ENCODE data around the gene H6PD.

Gene H6PD

DNA sequence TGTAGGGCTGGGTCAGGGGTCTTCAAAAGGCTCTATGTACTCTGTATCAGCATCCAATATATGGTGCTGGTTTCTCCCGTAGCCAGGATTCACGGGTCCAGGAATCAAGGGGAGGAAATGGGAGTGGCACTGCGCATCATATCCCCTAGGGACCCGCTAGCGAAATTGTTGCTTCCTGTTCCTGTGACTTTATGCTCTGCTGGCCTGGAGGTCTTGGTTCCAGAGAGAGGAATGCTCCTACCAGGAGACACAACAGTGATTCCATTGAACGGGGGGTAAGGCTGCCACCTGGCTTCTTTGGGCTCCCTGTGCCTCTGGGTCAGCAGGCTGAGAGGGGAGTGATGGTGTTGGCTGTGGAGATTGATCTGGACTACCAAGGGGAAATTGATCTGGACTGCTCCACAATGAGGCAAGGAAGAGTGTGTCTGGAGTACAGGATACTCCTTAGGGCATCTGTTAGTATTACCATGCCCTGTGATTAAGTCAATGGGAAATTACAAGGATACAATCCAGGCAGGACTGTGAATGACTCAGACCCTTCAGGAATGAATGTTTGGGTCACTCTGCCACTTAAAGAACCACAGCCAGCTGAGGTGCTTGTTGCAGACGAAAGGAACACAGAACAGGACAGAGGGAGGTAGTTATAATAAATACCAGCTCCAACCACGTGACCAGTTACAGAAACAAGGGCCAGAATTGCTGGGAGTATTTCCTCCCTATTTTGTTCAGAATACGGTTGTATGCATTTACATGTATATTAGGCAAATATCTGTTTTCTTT lies 68.4 kb downstream of the H6PD start:
- no peak for DNase-seq

GRCh38 chr1:9303916-9304315 lies 69.3 kb downstream of the H6PD start:
- DNase-seq = no peak

DNA sequence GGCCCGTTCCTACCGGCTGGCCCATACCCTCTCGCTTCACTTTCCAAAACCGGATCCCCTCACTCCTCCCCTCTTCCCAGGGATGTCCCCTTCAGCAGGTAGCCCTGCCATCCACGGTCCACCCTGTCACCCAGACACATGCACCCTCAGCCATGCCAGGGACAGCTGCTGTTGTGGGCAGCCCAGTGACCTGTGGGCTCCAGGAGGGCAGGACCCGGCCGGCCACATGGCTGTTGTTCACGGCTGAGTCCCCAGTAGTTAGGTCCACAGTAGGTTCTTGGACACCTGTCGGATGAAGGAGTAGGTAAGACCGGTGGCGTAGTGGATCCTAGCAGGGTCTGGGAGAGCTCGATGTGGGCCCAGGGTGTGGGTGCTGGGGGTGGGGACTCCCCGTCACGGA lies 70.6 kb downstream of the H6PD start:
- DNase-seq = no peak

DNA sequence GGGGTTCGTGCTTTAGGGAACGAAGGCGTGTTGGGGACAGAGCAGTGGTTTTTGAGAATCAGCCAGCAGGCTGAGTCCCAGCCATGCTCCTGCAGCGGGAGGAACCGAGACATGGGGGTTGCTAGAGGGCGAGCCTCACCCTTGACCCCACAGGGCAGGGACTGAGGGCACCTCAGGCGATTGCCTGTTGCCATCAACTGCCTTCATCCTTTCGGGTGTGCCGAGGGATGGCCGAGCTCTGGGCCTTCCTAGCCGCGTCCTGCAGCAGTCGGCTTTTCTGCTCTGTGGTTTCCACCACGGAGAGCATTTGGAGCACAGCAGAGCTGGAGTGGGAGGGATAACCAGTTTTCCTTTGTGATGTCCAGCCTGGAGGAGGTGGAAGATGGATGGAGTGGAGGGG lies 71.4 kb downstream of the H6PD start:
- DNase-seq = no peak

GRCh38 chr1:9307303-9307702 lies 72.7 kb downstream of the H6PD start:
- no peak for DNase-seq

DNA sequence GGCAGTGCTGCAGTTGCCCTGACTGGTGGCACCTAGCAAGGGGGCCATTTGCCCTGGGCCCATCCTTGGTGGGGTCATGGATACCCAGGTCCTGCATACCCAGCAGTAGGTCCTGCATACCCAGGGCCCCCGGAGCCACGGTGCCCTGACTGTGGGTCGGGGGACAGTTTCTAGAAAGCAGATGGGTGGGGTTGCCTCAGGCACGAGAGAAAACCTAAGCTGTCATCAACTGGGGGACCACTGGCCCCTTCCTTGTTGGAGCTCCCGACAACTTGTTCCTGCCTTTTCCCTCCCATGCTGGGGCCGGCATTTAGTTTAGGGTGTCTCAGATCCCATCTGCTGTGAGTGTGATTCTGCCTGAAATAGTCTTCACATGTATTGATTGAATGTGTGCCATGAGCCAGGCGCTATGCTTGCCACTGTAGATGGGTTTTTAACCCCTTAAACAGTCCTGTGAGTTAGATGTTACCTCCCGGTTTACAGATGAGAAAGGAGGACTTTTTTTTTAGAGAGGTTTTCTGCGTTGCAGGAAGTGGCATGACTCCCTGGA lies 73.7 kb downstream of the H6PD start:
- no peak for DNase-seq

DNA sequence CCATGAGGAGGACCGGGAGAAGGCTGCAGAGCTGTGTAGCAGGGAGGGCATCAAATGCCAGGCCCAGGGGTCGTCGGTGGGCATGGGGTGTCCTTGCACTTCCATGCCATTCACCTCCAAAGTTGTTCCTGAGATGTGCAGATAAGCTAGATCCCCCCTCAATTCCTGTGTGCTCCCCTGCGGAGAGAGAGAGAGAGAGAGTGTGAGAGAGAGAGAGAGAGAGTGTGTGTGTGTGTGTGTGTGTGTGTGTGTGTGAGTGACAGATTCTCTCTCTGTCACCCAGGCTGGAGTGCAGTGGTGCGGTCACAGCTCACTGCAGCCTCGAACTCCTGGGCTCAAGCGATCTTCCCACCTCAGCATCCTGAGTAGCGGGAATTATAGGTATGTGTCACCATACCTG lies 74.5 kb downstream of the H6PD start:
- no peak for DNase-seq

GRCh38 chr1:9309991-9310390 lies 75.4 kb downstream of the H6PD start:
- DNase-seq = no peak

- DNase-seq = no peak
These were observed 76.5 kb downstream of the H6PD start for GRCh38 chr1:9311029-9311428.

GRCh38 chr1:9311479-9311878 lies 76.9 kb downstream of the H6PD start:
- no peak for DNase-seq

GRCh38 chr1:9312168-9312720 lies 77.7 kb downstream of the H6PD start:
- no peak for DNase-seq

DNA sequence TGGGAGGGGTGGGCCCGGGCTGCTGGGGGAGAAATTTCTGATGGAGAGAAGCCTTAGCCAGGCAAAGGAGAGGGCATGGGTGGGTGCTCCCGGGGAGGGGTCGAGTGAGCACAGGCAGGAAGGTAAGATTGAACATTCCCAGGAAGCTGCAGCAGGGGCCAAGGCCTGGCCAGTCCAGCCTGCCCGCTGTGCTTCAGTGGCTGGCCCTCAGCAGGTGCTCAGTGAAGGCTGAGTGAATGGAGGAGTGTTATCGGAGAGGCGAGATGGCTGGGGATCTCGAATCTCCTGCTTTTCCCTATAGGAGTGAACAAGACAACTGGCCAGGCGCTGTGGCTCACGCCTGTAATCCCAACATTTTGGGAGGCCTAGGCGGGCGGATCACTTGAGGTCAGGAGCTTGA lies 79.0 kb downstream of the H6PD start:
- DNase-seq = no peak

- no peak for DNase-seq
These were observed 79.5 kb downstream of the H6PD start for GRCh38 chr1:9314111-9314510.

DNA sequence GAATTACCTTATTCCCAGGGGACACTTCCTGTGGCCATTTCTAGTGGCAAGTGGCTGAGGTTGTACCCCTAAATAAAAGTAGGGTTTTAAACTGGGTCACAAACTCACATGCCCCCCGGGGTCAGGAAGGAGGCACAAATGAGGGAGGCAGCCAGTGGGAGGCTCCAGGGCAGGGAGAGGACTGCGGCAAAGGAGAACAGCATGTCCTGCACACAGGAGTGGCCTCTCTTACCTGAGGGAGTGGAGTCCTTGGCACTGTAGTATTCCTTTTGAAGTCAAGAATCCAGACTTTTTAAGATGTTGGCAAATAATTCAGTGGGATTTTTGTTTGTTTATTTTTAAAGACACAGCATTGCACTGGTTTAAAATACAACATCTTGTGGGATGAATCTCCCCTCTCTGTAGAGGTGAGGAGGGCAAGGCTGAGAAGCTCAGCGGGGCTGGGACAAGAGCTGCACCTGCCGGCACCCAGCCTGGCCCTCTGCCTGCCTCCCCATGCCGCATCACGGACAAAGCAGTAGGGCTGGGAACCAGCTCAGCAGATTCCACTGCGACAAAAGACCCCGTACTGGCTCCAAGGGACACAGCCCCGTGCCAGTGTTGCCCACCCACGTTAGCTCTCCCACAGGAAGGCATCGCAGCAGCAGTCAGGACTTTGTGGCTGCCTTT lies 80.3 kb downstream of the H6PD start:
- DNase-seq = no peak

DNA sequence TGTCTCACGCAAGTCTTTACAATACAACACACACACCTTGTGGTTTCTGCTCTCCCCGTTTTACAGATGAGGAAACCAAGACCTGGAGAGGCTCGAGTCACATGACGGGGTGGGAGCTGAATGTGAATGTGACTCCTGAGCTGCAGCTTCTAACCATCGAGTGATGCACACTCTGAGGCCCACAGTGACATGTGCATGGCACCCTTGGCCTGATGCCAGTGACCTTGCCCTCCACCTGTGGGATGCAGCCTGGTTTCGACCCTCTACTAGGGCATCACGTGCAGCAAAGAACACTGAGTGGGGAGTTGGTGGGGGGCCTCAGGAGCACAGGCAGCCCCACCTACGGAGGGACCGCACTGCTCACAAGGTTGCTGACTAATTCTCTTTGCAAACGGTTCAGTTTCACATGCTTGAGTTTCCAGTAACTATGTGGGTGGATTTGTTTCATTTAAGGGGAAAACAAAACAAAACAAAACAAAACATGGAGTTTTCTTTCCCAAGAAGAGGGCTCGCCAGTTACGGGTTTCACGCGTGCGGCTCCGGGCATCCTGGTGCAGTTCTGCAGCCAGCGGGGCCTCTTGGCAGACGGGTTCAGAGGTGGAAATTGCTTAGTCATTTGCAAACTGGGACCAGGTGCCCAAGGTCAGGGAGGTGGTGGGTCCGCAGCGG lies 81.0 kb downstream of the H6PD start:
- DNase-seq = no peak

DNA sequence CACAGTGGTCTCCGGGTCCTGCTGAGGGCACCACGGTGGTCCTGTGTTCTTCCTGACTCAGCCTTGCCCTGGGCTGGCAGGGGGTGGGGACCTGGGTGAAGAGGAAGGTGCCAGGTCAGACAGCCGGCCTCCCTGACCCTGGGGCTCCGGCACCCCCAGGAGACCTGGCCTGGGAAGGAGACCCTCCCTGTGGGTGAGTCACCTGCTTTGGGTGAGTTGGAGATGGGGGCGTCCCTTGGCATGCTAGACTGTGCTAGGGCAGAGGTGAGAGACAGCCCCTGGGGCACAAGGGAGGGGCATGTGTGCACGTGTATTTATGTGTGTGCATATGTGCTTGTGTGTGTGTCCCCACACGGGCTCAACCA lies 81.5 kb downstream of the H6PD start:
- DNase-seq = no peak

GRCh38 chr1:9316512-9316911 lies 81.9 kb downstream of the H6PD start:
- no peak for DNase-seq

- DNase-seq = no peak
These were observed 82.5 kb downstream of the H6PD start for GRCh38 chr1:9317072-9317471.

GRCh38 chr1:9317591-9318417 lies 83.2 kb downstream of the H6PD start:
- DNase-seq = no peak

GRCh38 chr1:9319208-9319788 lies 84.7 kb downstream of the H6PD start:
- DNase-seq = no peak

DNA sequence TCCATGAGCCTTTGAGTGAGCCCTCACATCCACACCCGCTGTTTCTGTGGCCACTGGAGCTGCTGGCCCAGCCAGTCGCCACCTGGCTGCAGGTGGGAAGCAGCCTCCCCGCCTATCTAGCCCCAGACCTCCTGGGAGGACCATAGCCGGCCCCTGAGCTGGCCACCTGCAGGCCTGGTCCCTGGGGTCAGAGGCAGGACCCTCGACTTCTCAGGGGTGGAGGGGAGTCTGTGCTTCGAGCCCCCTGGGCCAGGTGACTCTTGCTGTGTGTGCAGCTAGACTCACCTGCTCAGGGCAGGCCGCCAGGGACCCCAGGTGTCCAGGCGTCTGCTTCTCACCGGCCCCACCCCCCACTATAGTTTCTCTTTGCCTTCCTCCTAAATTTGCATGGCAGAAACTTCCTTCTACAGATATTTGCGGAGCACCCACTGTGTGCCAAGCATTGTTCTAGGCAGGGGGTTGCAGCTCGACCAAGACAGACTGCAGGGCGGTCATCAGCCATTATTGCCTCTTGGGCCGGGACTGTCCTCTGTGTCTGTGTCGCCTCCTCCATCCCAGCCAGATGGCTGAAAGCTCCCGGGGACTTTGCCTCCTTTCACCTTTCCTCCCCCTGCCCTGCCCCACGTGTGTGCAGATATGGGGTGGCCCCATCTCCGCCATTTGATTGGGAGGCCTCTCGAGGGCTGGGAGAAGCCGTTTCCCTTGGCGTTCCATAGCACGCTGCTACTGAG lies 85.4 kb downstream of the H6PD start:
- no peak for DNase-seq
